Measurements from ENCODE around the gene CTDP1. TPM values are rescaled to one million over a fixed set of nuclear protein-coding genes. Genes with fewer than 3 reads are reported as not detected.

Gene CTDP1
- total RNA-seq, 2 experiments from 2014 or later: 11.9 to 15.4 TPM

- BruUV-seq (replicated peaks): no TSS peak
- Histone ChIP-seq H3K4me3 (ENCODE audit: low read depth, low read length, poor library complexity, severe bottlenecking) (no peak overlapping the region), H3K79me2 (ENCODE audit: insufficient read depth, low read depth, low read length) (peaks cover under 1% of the 10 kb centered on the region; the same call in 1 of the 2 replicates), H2AFZ (ENCODE audit: low read length) (no peak overlapping the region), H3K9me3 (ENCODE audit: low read length) (no peaks in the 10 kb centered on the region), H3K27ac (ENCODE audit: low read depth, low read length, poor library complexity, severe bottlenecking) (no peak overlapping the region), H3K36me3 (ENCODE audit: insufficient read depth, low read length) (peaks cover 19% of the 10 kb centered on the region), H3K9me2 (ENCODE audit: insufficient read depth, low read length) (no peaks in the 10 kb centered on the region), H4K20me1 (ENCODE audit: insufficient read depth, low read length) (no peaks in the 10 kb centered on the region), H3K4me1 (ENCODE audit: insufficient read depth, low read length, poor library complexity, severe bottlenecking) (peaks cover 9% of the 10 kb centered on the region), H3K4me2 (ENCODE audit: low read length) (no peak overlapping the region)
- ChIA-PET CTCF (ENCODE audit: unreplicated experiment) (no interaction called here), POLR2A (no interaction called here)
- intact Hi-C loops (cut with micrococcal nuclease; ENCODE audit: unreplicated experiment): no loop called here
- no peak for TF ChIP-seq EZH2phosphoT487 (IDR thresholded peaks at IDR 0.05; ENCODE audit: borderline replicate concordance, low read depth, low read length)
- TF ChIP-seq, protein P1, sequence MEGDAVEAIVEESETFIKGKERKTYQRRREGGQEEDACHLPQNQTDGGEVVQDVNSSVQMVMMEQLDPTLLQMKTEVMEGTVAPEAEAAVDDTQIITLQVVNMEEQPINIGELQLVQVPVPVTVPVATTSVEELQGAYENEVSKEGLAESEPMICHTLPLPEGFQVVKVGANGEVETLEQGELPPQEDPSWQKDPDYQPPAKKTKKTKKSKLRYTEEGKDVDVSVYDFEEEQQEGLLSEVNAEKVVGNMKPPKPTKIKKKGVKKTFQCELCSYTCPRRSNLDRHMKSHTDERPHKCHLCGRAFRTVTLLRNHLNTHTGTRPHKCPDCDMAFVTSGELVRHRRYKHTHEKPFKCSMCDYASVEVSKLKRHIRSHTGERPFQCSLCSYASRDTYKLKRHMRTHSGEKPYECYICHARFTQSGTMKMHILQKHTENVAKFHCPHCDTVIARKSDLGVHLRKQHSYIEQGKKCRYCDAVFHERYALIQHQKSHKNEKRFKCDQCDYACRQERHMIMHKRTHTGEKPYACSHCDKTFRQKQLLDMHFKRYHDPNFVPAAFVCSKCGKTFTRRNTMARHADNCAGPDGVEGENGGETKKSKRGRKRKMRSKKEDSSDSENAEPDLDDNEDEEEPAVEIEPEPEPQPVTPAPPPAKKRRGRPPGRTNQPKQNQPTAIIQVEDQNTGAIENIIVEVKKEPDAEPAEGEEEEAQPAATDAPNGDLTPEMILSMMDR (conservative IDR thresholded peaks at IDR 0.05; ENCODE audit: low read length): no peak
- DNase-seq (ENCODE audit: low spot score): no peak
Measured at GRCh38 chr18:79672490-79673276, 6.9 kb upstream of the CTDP1 start.

DNA sequence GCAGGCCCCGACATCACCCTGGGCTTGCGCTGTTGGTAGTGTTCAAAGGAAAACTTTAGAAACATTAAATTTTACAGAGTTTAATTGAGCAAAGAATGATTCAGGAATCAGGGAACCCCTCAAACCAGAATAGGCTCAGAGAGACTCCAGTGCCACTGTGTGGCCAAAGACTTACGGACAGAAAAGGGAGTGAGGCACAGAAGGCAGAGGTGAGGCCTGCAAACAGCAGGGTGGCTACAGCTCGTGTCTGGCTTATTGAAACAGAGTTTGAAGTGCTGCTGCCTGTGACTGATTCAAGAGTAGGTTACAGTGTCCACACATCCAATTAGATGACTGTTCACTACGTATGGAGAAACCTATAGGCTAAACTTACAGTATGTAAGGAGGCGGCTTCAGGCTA, 2.4 kb upstream of the CTDP1 start:
- Histone ChIP-seq H3K27ac (ENCODE audit: low read depth, low read length, poor library complexity, severe bottlenecking) (no peak overlapping the region), H3K4me2 (ENCODE audit: low read length) (peak overlapping the region; percentile 87; the same call in 1 of the 2 replicates), H3K79me2 (ENCODE audit: insufficient read depth, low read depth, low read length) (peaks cover 27% of the 10 kb centered on the region; the same call in 1 of the 2 replicates), H4K20me1 (ENCODE audit: insufficient read depth, low read length) (no peaks in the 10 kb centered on the region; the same call in 1 of the 2 replicates), H3K4me1 (ENCODE audit: insufficient read depth, low read length, poor library complexity, severe bottlenecking) (peaks cover 26% of the 10 kb centered on the region), H3K4me3 (ENCODE audit: low read depth, low read length, poor library complexity, severe bottlenecking) (no peak overlapping the region), H3K9me2 (ENCODE audit: insufficient read depth, low read length) (no peaks in the 10 kb centered on the region), H3K36me3 (ENCODE audit: insufficient read depth, low read length) (peaks cover 19% of the 10 kb centered on the region), H2AFZ (ENCODE audit: low read length) (no peak overlapping the region), H3K9me3 (ENCODE audit: low read length) (no peaks in the 10 kb centered on the region)
- POLR2A ChIA-PET: interaction anchor here (0.6 kb wide), 1 partner anchor 491 kb away, joined by 3 read pairs; no protein-coding TSS in a partner anchor
- intact Hi-C loops (cut with micrococcal nuclease; ENCODE audit: unreplicated experiment): no loop called here
- DNase-seq (ENCODE audit: low spot score): no peak
- TF ChIP-seq EZH2phosphoT487 (IDR thresholded peaks at IDR 0.05; ENCODE audit: borderline replicate concordance, low read depth, low read length): no peak
- TF ChIP-seq, protein P1 (conservative IDR thresholded peaks at IDR 0.05; ENCODE audit: low read length): no peak
- no TSS peak for BruUV-seq (replicated peaks)
- CTCF ChIA-PET (ENCODE audit: unreplicated experiment): no interaction called here

GRCh38 chr18:79677840-79678239, 1.8 kb upstream of the CTDP1 start:
- Histone ChIP-seq H3K27ac (ENCODE audit: low read depth, low read length, poor library complexity, severe bottlenecking) (peak overlapping the region; percentile 74), H3K36me3 (ENCODE audit: insufficient read depth, low read length) (peaks cover 19% of the 10 kb centered on the region), H3K9me3 (ENCODE audit: low read length) (no peaks in the 10 kb centered on the region), H3K4me3 (ENCODE audit: low read depth, low read length, poor library complexity, severe bottlenecking) (peak overlapping the region; percentile 80), H3K79me2 (ENCODE audit: insufficient read depth, low read depth, low read length) (peaks cover 30% of the 10 kb centered on the region; the same call in 1 of the 2 replicates), H3K9me2 (ENCODE audit: insufficient read depth, low read length) (no peaks in the 10 kb centered on the region), H3K4me1 (ENCODE audit: insufficient read depth, low read length, poor library complexity, severe bottlenecking) (peaks cover 26% of the 10 kb centered on the region), H3K4me2 (ENCODE audit: low read length) (peak overlapping the region; percentile 87), H4K20me1 (ENCODE audit: insufficient read depth, low read length) (no peaks in the 10 kb centered on the region; the same call in 1 of the 2 replicates), H2AFZ (ENCODE audit: low read length) (no peak overlapping the region)
- no TSS peak for BruUV-seq (replicated peaks)
- POLR2A ChIA-PET: interaction anchor here (0.6 kb wide), 1 partner anchor 491 kb away, joined by 3 read pairs; no protein-coding TSS in a partner anchor
- CTCF ChIA-PET (ENCODE audit: unreplicated experiment): no interaction called here
- TF ChIP-seq EZH2phosphoT487 (IDR thresholded peaks at IDR 0.05; ENCODE audit: borderline replicate concordance, low read depth, low read length): no peak
- TF ChIP-seq, protein P1 (conservative IDR thresholded peaks at IDR 0.05; ENCODE audit: low read length): no peak
- DNase-seq (ENCODE audit: low spot score): no peak
- intact Hi-C loops (cut with micrococcal nuclease; ENCODE audit: unreplicated experiment): loop anchor here (2.0 kb wide), 2 partner anchors 311 to 357 kb away; partner anchors contain the start of genes RBFA and TXNL4A
